ENCODE measurements around the gene GBE1.

The GBE1 gene

GRCh38 chr3:81696090-81696489, 65.4 kb downstream of the GBE1 start:
- no peak for DNase-seq

DNA sequence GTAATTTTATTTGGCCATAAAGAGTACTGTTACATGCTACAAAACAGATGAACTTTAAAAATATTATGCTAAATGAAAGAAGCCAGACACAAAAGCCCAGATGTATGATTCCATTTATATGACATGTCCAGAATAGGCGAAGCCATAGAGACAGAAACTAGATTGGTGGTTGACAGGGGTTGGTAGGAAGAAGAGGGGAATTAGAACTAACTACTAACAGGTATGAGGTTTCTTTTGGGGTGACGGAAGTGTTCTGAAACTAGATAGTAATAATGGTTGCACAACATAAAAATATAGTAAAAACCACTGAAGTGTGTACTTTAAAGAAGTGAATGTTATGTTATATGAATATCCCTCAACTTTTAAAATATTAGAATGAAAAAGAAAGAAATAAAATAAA, 66.1 kb downstream of the GBE1 start:
- no peak for DNase-seq

DNA sequence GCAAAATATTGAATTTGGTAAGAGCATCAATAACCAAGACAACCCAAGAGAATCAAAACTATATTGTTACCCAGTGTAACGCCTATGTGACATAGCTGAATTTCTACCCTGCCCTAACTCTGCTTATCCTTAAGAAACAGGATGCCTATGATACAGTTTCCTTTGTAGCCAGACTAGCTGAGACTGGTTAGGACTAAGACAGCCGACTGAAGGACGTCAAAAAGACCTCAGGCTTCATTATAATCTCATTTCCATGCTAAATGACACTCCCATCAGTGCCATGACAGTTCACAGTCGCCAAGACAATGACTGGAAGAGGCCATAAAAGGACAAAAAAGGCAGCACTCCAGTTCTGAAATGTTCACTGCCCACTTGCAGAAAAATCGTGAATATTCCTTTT, 66.8 kb downstream of the GBE1 start:
- DNase-seq: no peak

GRCh38 chr3:81692766-81693165, 68.7 kb downstream of the GBE1 start:
- no peak for DNase-seq

- no peak for DNase-seq
Observed at GRCh38 chr3:81689617-81690016, 71.8 kb downstream of the GBE1 start.

DNA sequence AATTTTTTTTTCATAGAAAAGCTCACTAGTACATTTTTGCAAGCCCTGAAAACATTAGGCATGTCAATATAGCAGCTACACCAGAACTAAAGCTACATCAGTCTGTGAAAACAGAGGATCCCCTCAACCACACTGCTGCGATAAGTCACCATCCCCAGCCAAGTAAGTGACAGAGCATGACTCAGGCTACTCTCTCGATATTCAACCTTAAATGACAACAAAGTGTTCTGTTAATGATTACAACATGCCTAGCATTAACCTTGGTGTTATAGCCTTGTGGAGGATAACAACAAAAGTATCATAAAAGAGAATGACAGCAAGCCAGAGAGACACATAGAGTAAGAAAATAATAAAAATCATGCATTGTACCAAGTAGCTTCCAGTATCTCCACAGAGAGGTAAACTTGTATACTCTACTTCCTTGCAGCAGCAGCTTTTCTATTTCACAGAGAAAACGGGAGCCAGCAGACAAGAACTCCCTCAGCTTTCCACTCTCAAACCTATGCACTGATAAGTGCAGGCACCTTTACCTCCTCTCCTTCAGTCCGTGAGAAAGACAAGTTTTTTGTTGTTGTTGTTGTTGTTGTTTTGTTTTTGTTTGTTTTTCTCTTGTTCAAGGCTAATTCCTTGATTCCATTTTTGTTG, 76.6 kb downstream of the GBE1 start:
- no peak for DNase-seq

GRCh38 chr3:81676706-81677456, 84.6 kb downstream of the GBE1 start:
- no peak for DNase-seq

DNA sequence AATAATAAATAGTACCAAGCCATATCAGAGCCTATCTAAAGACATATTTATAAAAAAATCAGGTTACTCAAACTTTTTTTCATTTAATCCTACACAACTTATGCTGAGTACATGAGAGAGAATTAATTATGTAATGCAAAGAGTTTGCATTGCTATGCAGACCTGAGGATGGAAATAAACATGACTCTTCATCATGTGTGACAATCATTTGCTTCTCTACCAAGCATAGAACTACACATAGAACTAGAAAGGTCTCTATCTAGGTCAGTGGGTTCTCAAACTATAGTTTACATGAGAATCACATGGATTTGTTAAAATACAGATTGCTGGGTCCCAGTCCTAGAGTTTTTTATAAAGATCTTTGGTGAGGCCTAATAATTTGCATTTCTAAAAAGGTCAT, 86.8 kb downstream of the GBE1 start:
- DNase-seq: no peak

DNA sequence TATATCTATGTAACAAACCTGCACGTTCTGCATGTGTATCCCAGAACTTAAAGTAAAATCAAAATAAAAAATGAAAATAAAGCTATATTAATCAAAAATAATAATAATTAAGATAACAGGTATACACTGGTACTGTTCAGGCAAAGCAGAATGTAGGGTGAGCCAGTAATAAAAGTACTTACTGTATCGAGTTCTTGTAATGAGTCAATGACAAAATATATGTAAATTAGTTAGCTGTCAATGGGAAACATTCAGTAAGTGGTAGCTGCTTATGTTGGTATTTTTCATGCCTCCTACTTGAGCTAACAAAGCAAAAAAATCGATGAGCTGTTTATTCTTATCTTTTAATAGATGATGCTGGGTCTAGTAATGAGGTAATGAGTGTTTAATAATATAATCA, 93.2 kb downstream of the GBE1 start:
- no peak for DNase-seq

DNA sequence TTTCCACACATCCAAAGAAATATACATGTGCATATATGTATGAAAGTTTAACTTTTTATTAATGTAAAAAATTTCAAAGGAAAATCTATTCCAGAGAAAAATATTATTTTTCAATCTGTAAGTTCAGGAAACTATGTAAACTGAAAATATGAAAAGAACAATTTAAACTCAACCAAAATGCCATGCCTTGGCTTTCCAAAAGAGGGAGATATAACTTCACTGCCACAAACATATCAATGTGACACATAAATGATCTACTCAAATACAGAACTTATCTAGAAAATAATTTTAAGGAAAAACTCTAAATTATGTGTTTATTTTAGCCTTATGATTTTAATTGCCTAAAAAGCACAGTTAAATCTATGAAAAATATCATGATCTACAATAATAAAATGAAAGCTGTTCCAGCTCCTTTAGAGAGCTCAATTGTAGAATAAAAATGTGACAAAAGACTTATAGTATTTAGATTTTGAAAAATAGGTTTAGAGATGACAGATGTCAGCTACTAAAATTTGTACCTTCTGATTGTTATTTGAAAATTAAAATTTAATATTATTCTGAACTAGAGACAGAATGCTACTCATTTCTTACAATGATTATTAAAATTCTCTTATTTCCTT, 94.8 kb downstream of the GBE1 start:
- no peak for DNase-seq

DNA sequence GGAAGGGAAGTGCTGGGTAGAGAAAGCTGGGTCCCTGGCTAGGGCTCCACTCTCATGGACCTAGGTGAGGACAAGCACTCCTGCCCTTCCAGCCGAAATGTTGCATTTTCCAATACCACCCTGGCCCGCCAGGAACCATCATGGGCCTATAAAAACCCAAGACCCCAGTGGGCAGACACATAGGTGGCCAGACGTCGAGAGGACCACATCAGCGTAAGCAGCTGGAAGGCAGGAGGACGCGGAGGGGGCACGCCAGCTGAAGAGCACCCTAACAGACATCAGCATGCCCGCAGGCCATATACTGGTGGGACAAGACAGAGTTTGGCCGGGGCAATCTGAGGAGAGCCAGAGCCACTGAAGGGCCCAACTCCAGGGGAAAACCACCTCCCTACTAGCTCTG, 98.3 kb downstream of the GBE1 start:
- DNase-seq: no peak

DNA sequence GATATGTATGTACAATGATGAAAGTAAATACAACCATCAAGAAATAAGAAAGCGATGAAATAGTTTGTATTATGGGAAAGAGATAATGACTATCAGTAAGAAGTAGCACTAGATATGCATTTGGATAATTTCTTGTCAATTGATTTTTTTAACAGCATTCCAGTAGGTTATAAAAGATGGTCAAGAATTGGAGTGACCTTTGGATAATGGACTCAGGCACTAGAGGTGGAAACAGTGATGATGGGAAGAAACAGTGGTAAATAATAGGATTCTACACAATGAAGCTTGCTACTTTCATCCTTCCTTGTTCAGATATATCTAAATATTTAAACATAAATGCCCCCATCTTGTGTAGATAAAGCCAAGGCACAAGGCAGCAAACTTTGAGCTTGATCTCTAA, 101.4 kb downstream of the GBE1 start:
- DNase-seq: no peak

DNA sequence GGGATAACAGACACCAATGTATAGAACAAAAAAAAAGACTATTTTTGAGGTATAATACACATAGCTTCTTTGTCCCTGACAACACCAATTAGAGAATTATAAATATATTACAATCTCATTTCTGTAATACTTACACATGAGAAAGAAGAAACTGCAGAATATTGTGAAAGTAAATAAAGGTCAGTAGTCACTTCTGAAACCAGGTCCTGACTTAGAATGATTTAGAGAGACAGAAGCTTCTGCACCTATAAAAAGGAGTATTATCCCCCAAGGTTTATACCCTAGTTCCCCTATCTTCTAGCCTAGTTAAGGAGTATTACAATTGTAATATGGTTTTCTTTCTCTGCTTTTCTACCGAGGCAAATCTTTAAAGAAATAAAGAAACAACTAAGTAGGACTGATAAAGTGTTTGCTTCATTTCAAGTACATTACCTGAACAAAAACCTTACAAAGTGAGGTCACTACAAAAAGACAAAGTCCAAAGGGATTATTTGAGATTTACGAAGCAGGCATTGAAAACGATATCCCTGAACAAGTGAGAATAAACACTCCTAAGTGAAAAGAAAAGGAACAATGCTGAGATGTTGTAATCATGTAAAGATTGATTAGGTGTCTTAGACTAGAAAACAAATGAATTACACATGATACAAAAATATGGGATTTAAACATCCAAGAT, 103.0 kb downstream of the GBE1 start:
- no peak for DNase-seq

DNA sequence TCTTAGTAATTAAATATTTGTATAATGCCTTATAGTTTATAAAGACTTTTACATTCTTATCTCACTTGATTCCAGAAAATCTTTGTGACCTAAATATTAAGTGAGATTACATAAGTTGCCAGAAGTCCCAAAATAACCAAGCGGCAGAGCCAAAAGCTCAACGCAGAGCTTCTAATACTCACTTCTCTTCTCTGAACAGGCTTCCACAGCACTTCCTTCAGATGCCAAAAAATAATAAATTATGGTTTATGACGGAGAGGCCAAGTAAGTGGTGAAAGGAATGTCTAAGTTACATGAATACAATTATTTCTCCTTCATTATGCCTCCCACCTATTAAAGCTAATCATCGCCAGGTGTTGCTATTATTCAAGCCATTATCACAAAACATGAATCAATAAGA, 110.3 kb downstream of the GBE1 start:
- DNase-seq: peak; percentile 24

DNA sequence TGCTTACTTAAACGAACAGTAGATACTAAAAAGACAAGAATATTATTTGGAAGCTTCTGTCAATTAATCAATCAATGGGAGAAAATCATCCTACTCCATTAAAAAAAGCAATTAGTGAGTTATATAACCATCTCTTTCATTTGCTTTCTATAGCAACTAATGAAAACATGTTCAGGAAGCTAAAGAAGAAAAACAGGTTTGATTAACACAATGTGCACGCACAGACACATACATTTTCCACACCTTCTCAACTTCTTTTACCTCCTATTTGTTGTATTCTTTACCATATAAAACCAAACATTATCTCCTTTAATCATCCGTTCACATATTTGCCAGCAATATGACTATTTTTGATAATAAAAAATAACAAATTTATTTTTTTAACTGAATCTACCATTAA, 111.3 kb downstream of the GBE1 start:
- no peak for DNase-seq

GRCh38 chr3:81645248-81645647, 116.2 kb downstream of the GBE1 start:
- no peak for DNase-seq

DNA sequence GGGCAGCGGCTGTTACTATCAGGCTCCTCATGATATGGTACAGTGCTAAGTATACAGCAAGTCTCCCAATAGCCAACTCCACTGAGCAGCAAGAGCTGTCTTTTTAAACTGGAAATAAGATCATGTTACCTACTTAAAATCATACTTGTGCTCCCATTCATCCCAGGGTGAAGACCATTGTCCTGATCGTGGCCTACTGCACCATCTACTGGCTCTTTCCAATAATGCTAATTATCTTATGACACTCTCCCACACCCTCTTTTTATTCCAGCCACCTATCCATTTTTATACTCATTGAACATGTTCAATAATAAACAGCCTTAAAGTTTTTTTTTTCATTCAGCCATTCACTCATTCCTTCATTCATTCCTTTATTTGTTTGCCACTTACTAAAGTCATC, 117.7 kb downstream of the GBE1 start:
- no peak for DNase-seq

GRCh38 chr3:81638480-81638879, 123.0 kb downstream of the GBE1 start:
- no peak for DNase-seq

DNA sequence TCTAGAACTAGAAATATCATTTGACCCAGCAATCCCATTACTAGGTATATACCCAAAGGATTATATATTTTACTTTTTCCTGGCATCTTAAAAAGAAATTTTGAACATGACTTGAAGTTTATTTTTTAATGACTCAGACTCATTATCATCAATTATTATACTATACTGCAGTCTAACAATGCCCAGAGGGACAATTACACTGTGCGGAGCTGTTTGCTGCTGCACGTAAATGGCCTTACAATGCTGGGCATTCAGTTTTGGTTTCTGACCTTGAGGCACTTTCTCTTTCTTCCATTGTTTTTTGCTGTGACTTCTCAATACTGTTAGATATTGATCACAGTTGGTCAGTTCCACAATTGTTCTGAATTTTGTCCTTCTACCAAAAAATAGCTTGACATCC, 128.8 kb downstream of the GBE1 start:
- no peak for DNase-seq

DNA sequence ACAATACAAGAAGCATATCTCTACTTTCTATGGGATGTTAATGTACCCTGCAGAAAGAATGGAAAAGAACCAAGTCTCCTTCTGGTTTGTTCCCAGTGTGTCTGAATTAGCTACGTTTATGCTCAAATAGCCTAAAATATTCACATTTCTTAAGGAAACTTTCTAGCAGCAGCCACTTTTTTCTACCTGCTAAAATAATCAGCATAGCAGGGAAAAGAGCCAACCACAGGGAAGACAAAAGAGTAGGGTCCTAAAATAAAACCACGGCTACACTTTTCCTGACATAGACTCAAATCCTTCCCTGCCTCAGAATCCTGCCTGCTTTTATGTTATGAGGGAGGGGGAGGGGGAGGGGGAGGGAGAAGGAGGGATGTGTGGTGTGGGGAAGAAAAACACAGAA, 136.7 kb downstream of the GBE1 start:
- no peak for DNase-seq

- DNase-seq: no peak
Observed at GRCh38 chr3:81622395-81622794, 139.1 kb downstream of the GBE1 start.

DNA sequence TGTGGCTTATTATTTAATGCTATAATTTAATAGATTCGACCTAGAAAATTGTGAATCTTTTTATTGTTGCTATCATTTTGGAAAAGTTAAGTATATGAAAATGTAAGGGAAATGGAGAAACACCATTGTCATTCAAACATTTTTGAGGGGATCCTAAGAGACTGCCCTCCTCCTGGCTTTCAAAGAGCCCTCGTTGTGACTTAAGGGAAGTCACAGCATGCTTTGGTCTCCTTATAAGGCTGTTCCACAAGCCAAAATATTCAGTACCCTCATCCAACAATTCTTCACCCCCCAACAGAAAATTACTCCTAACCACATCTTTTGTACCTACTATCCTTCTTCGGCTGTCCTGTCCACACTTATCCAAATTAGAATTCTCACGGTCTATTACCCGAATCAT, 140.2 kb downstream of the GBE1 start:
- DNase-seq: no peak

DNA sequence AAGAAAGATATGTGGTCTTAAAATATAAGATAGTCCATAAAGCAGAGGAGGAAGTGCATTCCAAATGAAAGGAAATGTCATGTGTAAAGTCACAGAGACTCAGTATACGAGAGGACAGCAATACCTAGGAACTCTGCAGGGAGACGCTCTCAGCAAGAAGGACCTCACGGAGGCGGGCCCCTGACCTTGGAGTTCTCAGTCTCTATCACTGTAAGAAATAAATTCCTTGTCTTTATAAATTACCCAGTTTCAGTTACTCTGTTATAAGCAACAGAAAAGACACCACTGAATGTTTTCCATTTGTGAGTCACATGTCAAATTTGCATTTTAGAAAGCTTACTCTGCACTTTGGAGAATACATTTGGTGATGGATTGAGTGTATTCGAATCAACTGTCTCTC, 140.6 kb downstream of the GBE1 start:
- no peak for DNase-seq

GRCh38 chr3:81612768-81613167, 148.7 kb downstream of the GBE1 start:
- DNase-seq: no peak

Measured in NCI-H1105 (cell line).